GM18502 (cell line): ENCODE results near the gene AFAP1.

Experiments
- ATAC-seq: cut with Tn5 transposase; IDR thresholded peaks from one replicate; pipeline ENCODE4 v1.9.1; 2021; ENCODE audit warnings: mild to moderate bottlenecking; ENCODE audit not compliant: unreplicated experiment, poor library complexity

Gene AFAP1

GRCh38 chr4:7763106-7763505 lies 176.6 kb downstream of the AFAP1 start:
- ATAC-seq: no peak

- ATAC-seq: no peak
Measured at GRCh38 chr4:7762376-7763030, 177.2 kb downstream of the AFAP1 start.

- peak; percentile 89 for ATAC-seq
Measured at GRCh38 chr4:7761720-7762119, 177.9 kb downstream of the AFAP1 start.

- no peak for ATAC-seq
Measured at GRCh38 chr4:7761312-7761711, 178.3 kb downstream of the AFAP1 start.

- ATAC-seq: no peak
Measured at GRCh38 chr4:7760706-7761105, 179.0 kb downstream of the AFAP1 start.

GRCh38 chr4:7760228-7760627 lies 179.4 kb downstream of the AFAP1 start:
- ATAC-seq: no peak

- no peak for ATAC-seq
Measured at GRCh38 chr4:7759635-7760034, 180.0 kb downstream of the AFAP1 start.

GRCh38 chr4:7759216-7759615 lies 180.4 kb downstream of the AFAP1 start:
- no peak for ATAC-seq

- no peak for ATAC-seq
Measured at GRCh38 chr4:7758476-7758875, 181.2 kb downstream of the AFAP1 start.

- ATAC-seq: no peak
Measured at GRCh38 chr4:7757501-7758471, 181.9 kb downstream of the AFAP1 start.

GRCh38 chr4:7756561-7757355 lies 182.9 kb downstream of the AFAP1 start:
- ATAC-seq: no peak

- ATAC-seq: no peak
Measured at GRCh38 chr4:7756071-7756470, 183.6 kb downstream of the AFAP1 start.

GRCh38 chr4:7755561-7755960 lies 184.1 kb downstream of the AFAP1 start:
- ATAC-seq: no peak

- no peak for ATAC-seq
Measured at GRCh38 chr4:7754565-7755262, 184.9 kb downstream of the AFAP1 start.

GRCh38 chr4:7753931-7754465 lies 185.7 kb downstream of the AFAP1 start:
- no peak for ATAC-seq

GRCh38 chr4:7753271-7753670 lies 186.4 kb downstream of the AFAP1 start:
- no peak for ATAC-seq

GRCh38 chr4:7752649-7753048 lies 187.0 kb downstream of the AFAP1 start:
- ATAC-seq: no peak

GRCh38 chr4:7750972-7751371 lies 188.7 kb downstream of the AFAP1 start:
- no peak for ATAC-seq

- ATAC-seq: no peak
Measured at GRCh38 chr4:7750523-7750922, 189.1 kb downstream of the AFAP1 start.

- ATAC-seq: no peak
Measured at GRCh38 chr4:7747566-7747965, 192.1 kb downstream of the AFAP1 start.
